ENCODE results near the gene INAFM1.
A peak's percentile ranks its signal among the peaks of the same experiment; 100 is the strongest.
"Not testable (repeated sequence)": the region's sequence is repeated elsewhere in the genome, so short reads cannot be mapped to it uniquely, and the experiment has no call there.

Gene INAFM1

GRCh38 chr19:47264629-47265028 lies 10.1 kb upstream of the INAFM1 start:
- DNase-seq (ENCODE audit: low read depth in 1 of 2, low spot score in 1 of 2) = no peak
- in situ Hi-C loops (cut with HindIII; ENCODE audit: low pct_unique_long_range_greater_than_20kb, low sequenced_read_pairs) = no loop called here
- TF ChIP-seq JUND (IDR thresholded peaks at IDR 0.05; ENCODE audit: low read depth) = no peak

GRCh38 chr19:47266401-47266941 lies 8.2 kb upstream of the INAFM1 start:
- TF ChIP-seq JUND (IDR thresholded peaks at IDR 0.05; ENCODE audit: low read depth) = no peak
- no peak for DNase-seq (ENCODE audit: low read depth in 1 of 2, low spot score in 1 of 2)
- in situ Hi-C loops (cut with HindIII; ENCODE audit: low pct_unique_long_range_greater_than_20kb, low sequenced_read_pairs) = no loop called here

- TF ChIP-seq JUND (IDR thresholded peaks at IDR 0.05; ENCODE audit: low read depth) = no peak
- no peak for DNase-seq (ENCODE audit: low read depth in 1 of 2, low spot score in 1 of 2)
- in situ Hi-C loops (cut with HindIII; ENCODE audit: low pct_unique_long_range_greater_than_20kb, low sequenced_read_pairs) = no loop called here
These were observed 7.3 kb upstream of the INAFM1 start for GRCh38 chr19:47267350-47267759.

GRCh38 chr19:47268028-47268427 lies 6.7 kb upstream of the INAFM1 start:
- no peak for TF ChIP-seq JUND (IDR thresholded peaks at IDR 0.05; ENCODE audit: low read depth)
- in situ Hi-C loops (cut with HindIII; ENCODE audit: low pct_unique_long_range_greater_than_20kb, low sequenced_read_pairs) = no loop called here
- DNase-seq (ENCODE audit: low read depth in 1 of 2, low spot score in 1 of 2) = no peak

GRCh38 chr19:47269596-47269995 lies 5.1 kb upstream of the INAFM1 start:
- DNase-seq (ENCODE audit: low read depth in 1 of 2, low spot score in 1 of 2) = no peak
- TF ChIP-seq JUND (IDR thresholded peaks at IDR 0.05; ENCODE audit: low read depth) = no peak
- in situ Hi-C loops (cut with HindIII; ENCODE audit: low pct_unique_long_range_greater_than_20kb, low sequenced_read_pairs) = no loop called here

- in situ Hi-C loops (cut with HindIII; ENCODE audit: low pct_unique_long_range_greater_than_20kb, low sequenced_read_pairs) = no loop called here
- DNase-seq (ENCODE audit: low read depth in 1 of 2, low spot score in 1 of 2) = no peak
- TF ChIP-seq JUND (IDR thresholded peaks at IDR 0.05; ENCODE audit: low read depth) = no peak
These were observed 4.3 kb upstream of the INAFM1 start for GRCh38 chr19:47270408-47270807.

- in situ Hi-C loops (cut with HindIII; ENCODE audit: low pct_unique_long_range_greater_than_20kb, low sequenced_read_pairs) = no loop called here
- TF ChIP-seq JUND (IDR thresholded peaks at IDR 0.05; ENCODE audit: low read depth) = no peak
- DNase-seq (ENCODE audit: low read depth in 1 of 2, low spot score in 1 of 2) = no peak
These were observed 2.7 kb upstream of the INAFM1 start for GRCh38 chr19:47271949-47272348.

GRCh38 chr19:47272448-47273312 lies 2.0 kb upstream of the INAFM1 start:
- no peak for DNase-seq (ENCODE audit: low read depth in 1 of 2, low spot score in 1 of 2)
- no peak for TF ChIP-seq JUND (IDR thresholded peaks at IDR 0.05; ENCODE audit: low read depth)
- in situ Hi-C loops (cut with HindIII; ENCODE audit: low pct_unique_long_range_greater_than_20kb, low sequenced_read_pairs) = no loop called here

GRCh38 chr19:47273313-47274070 lies 1.2 kb upstream of the INAFM1 start:
- in situ Hi-C loops (cut with HindIII; ENCODE audit: low pct_unique_long_range_greater_than_20kb, low sequenced_read_pairs) = no loop called here

GRCh38 chr19:47274891-47275761 lies 441 bp downstream of the INAFM1 start:
- in situ Hi-C loops (cut with HindIII; ENCODE audit: low pct_unique_long_range_greater_than_20kb, low sequenced_read_pairs) = no loop called here
- no peak for TF ChIP-seq JUND (IDR thresholded peaks at IDR 0.05; ENCODE audit: low read depth)
- DNase-seq (ENCODE audit: low read depth in 1 of 2, low spot score in 1 of 2) = no peak

More at GRCh38 chr19:47273313-47274070, 1.2 kb upstream of the INAFM1 start:
- no peak for TF ChIP-seq JUND (IDR thresholded peaks at IDR 0.05; ENCODE audit: low read depth)
- DNase-seq (ENCODE audit: low read depth in 1 of 2, low spot score in 1 of 2) = peak; percentile 80 to 92

GRCh38 chr19:47275791-47276461 lies 1.2 kb downstream of the INAFM1 start:
- in situ Hi-C loops (cut with HindIII; ENCODE audit: low pct_unique_long_range_greater_than_20kb, low sequenced_read_pairs) = no loop called here
- no peak for DNase-seq (ENCODE audit: low read depth in 1 of 2, low spot score in 1 of 2)
- no peak for TF ChIP-seq JUND (IDR thresholded peaks at IDR 0.05; ENCODE audit: low read depth)

GRCh38 chr19:47276513-47276912 lies 1.8 kb downstream of the INAFM1 start:
- DNase-seq (ENCODE audit: low read depth in 1 of 2, low spot score in 1 of 2); in situ Hi-C loops (cut with HindIII; ENCODE audit: low pct_unique_long_range_greater_than_20kb, low sequenced_read_pairs): not testable (repeated sequence)
